Activated CD4-positive, alpha-beta T cell treated with anti-CD3 and anti-CD28 coated beads, Interleukin-2, amount 50 U/mL, for 48 hours (primary cell): ENCODE results near the gene MIOS.

Experiments
- DNase-seq, 2 experiments: peaks; one replicate each; pipeline ENCODE4 v3.0.0-alpha.2; 2020

Gene MIOS

DNA sequence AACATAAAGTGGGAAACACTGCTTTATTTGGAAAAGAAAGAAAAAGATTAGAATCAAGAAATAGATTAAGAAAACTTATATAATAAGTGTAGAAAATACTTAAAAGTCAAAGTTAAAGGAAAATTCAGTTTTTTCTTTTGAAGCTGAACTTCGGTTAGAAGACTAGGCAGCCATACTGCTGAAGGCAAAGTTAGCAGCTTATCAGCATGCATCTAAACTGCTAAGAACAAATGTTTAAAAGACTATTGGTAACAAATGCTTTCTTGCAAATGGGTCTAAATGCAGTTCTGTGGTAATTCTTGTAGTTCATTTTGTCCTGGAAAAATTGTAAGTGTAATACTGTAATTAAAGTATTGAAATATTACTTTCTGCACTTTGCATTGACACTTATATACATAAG, 18.0 kb downstream of the MIOS start:
- no peak for DNase-seq

GRCh38 chr7:7585241-7585928, 18.7 kb downstream of the MIOS start:
- no peak for DNase-seq

DNA sequence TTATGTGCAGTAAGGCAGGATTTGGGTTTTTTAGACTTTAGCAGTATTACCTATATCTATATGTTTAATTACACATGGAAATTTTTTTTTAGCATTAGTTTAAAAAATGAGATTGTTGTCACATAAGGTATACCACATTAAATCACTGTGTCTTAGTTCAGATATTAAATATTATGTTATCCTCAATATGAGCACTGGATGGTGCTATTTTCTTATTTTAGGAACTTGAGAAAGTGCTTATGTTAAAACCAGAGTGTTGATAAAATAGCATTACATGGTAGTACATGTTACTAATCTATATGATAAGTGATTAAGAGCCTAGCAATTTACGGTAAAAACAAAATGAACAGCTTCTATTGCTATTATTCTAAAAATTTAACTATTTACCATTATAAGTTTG, 28.8 kb downstream of the MIOS start:
- DNase-seq, result no peak

- no peak for DNase-seq
These were observed 29.5 kb downstream of the MIOS start for GRCh38 chr7:7596176-7596575.

- DNase-seq, result no peak
These were observed 40.3 kb downstream of the MIOS start for GRCh38 chr7:7607010-7607409.

GRCh38 chr7:7609330-7609729, 42.6 kb downstream of the MIOS start:
- DNase-seq, result no peak

- no peak for DNase-seq
These were observed 45.8 kb downstream of the MIOS start for GRCh38 chr7:7612519-7612918.

DNA sequence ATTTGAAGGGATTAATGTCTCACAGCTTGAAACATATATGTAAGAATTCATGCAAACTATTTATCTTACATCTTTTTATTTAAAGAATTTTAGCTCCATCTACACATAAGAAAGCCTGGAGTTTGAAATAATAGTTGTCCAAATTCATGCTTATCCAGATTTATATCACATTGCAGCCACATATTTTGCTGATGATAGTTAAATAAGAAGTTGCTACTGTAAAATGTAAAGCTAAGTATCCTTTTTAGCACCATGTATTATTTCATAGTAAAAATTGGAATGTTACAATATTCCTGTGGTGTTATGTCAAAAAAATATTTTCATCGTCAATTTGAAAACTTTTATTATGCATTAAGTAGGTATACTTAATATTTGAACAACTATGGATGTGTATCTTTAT, 46.5 kb downstream of the MIOS start:
- DNase-seq, result no peak

DNA sequence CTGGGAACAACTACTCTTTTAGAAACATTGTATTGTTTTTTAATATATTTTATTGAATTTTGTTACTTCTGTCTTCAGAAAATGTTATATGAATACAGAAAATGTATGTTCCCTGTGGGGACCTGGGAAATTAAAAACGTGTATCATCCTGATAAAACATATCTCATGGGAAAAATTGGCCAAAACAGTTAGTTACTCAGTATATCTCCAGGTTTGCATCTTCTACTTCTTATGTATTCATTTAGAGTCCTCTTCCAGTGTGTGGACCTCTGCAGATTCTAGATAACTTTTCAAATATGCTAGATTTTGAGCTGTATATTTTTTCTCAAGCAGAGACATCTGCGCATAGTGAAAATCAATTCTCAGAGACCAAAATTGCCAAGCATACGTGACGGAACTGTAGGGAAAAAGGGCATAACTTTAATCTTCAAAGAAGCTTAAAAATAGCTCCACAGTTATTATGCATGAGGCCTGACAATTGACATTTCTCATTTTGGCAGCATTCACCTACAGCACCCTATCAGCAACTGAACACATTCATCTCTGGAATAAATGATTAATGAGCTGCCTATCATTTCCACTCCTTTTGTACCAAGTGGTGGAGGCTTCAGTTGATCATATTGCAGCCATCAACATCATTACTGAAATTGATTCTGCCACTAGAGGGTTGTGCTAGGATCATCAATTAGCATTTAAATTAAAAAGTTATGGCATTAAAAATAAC, 47.5 kb downstream of the MIOS start:
- no peak for DNase-seq

DNA sequence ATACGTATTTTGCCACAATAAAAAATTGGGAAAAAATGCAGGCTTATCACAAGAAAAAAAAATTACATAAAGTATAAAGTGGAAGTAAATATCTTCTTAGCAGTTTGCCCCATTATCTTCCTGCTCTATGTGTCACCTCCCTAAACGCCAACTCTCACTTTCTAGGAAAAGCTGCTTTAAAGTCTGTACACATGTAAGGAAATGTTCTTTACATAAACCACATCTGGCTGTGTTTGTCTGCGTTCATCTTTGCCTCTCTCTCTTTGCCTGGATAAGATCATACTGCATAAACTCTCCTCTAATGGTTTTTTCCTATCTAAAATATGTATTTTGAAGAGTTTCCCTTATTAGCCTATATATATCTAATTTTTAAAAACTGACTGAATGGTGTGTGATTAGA, 50.9 kb downstream of the MIOS start:
- no peak for DNase-seq

DNA sequence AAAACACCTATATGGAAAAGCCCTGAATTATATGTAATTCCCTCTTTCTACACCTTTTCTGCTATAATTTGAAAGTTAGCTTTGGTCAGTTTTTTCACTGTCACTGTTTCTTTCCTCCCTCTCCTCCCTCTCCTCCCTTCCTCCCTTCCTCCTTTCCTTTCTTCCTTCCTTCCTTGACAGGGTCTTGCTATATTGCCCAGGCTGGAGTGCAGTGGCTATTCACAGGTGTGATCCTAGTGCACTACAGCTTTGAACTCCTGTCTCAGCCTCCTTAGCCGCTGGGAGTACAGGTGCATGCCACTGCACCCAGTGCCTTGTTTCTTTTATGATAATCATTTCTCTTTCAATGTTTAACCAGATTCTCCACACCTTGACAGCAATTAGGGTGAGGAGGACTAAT, 51.7 kb downstream of the MIOS start:
- no peak for DNase-seq

DNA sequence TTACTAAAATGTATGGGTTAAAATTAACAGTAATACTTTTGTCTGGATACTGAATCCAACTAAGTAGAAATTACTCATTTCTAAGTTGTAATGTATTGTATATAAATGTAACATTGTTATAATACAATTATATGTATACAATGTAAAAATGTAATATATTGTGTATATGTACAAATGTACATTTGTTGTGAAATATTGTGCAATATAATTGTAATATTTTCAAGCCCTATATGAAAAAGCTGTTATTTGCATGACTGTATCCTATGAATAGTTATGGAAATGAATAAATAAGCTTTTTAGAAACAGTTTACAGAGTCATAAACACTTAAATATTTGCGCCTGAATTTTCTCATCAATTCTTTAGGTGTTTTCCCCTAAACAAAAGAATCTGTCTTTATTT, 53.6 kb downstream of the MIOS start:
- no peak for DNase-seq

DNA sequence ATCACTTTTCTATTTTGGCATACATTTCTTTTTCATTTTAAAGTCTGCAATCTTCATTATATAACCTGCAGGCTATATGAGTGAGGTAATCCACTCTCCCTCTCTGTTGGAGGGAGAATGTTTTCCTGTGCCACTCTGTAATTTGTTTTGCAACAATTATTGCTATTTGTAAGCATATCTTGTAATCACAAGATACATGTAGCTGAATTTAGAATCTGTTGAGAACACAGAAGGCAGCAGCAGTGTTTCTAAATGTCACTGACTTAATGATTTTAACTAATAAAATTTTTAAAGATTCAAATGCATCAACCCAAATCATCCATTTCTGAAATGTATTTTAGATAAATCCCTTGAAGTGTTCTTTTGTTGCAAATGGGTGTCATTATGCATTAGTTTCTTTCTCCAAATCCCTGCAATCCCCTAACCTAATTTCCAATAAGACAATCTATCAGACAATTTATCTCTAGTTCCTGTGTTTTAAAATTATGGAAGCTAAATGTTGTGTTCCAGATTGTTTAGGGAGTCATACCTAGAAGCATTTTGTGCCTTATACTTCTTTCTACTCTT, 54.0 kb downstream of the MIOS start:
- DNase-seq, result no peak

- DNase-seq, result no peak
These were observed 61.8 kb downstream of the MIOS start for GRCh38 chr7:7628476-7628875.

DNA sequence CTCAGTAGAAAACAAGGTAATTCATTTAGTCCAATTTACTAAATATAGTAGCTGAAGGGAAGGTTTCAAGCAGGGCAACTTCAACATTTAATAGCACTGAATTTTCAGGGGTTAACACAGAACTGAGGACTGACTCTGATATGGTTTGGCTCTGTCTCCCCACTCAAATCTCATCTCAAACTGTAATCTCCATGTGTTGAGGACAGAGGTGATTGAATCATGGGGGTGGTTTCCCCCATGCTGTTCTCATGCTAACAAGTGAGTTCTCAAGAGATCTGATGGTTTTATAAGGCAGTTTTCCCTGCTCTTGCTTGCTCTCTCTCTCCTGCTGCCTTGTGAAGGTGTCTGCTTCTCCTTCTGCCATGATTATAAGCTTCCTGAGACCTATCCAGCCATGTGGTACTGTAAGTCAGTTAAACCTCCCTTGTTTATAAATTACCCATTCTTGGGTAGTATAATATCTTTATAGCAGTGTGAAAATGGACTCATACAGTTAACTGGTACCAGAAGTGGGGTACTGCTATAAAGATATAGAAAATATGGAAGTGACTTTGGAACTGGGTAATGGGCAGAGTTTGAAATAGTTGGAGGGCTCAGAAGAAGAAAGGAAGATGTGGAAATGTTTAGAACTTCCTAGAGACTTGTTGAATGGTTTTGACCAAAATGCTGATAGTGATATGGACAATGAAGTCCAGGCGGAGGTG, 64.1 kb downstream of the MIOS start:
- DNase-seq, result no peak

- peak; percentile 19 to 30 for DNase-seq
These were observed 72.7 kb downstream of the MIOS start for GRCh38 chr7:7639421-7639820.

DNA sequence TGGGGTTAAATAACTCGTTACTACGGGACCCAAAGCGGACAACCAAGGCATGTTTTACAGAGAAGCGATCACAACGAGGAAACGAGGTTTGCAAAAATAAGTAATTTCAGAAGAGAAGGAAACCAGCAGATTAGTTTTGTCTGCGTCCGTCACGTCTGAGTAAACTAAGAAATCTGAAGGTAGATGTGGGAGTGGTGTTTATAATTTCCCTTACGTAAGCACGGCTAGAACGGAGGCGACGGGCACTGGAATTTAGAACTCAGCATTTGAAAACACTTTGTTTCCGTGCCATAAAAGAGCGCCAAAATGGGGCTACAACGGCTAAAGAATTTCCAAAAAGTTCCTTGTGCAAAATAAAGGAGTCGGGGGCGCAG, 73.2 kb downstream of the MIOS start:
- peak; percentile 46 to 61 for DNase-seq

DNA sequence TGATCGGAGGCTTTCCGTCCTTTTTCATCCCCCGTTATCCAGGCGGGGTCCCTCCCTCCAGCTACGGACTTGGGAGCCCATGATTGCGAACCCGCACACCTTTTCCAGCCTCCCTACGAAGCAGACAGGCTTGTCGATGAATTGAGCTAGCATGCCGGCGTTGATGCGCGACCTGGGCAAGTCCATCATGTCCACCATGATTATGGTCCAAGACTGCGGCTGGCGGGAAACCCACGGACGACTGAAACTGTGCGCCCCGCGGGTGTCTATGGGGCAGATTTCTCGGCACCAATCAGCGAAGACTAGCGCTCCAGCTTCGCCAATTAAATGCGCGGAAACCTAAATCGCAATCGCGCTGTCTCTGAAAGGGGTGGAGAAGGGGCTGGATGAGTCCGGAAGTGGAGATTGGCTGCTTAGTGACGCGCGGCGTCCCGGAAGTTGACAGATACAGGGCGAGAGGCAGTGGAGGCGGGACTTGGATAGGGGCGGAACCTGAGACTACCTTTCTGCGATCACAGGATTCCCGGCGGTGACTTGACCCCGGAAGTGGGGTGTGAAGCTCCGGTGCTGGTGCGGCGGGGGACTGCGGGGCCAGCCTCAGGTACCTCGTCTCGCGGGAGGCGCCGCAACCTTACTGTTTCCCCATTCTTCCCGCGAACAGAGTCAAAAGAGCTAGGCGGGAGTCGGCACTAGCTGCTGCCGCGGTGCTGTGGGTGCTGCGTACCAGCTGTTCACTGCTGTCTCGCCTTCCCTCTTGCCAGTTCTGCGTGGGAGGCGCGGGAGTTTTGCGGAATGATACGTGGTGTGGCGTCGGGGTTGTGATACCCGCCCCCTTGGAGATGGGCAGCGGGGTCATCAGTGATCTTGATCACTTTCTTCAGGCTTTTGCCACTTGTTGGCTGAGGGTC, 73.8 kb downstream of the MIOS start, which contains the start of gene UMAD1:
Gene UMAD1 (plus strand): TSS at position 532 of the 908 bp plus-strand sequence. CDS start 32,620 bp downstream, outside the sequence.
- peak; percentile 97 to 98 for DNase-seq

GRCh38 chr7:7641129-7641663, 74.5 kb downstream of the MIOS start:
- DNase-seq, result no peak

- DNase-seq, result no peak
These were observed 75.4 kb downstream of the MIOS start for GRCh38 chr7:7642081-7642480.

- no peak for DNase-seq
These were observed 80.9 kb downstream of the MIOS start for GRCh38 chr7:7647495-7648036.

DNA sequence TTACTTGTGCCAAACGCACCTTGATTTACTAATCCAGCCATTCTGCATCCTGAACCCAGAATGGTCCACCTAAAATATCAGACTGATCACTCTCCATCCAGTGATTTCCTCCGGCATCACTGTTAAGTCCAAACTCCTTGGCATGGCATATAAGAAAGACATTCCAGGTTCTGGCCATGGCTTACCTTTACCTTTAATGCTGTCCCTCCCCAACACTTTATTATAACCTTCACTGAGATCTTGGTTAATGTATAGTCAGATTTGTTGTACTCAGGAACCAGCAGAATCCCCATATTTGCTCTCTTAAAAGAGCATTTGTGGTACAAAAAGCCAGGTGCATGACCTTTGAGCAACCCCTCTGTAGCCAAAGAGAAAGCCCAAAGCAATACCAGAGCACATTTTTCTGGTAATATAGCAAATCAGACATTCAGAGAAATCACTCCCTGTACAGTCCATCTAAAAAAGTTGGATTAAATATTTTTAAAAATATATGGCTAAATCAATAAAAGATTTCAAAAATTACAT, 84.1 kb downstream of the MIOS start:
- DNase-seq, result no peak
